GM20000 (cell line): Measurements from ENCODE around the gene KIAA1671.
"Not testable (repeated sequence)": the region's sequence is repeated elsewhere in the genome, so short reads cannot be mapped to it uniquely, and the experiment has no call there.

Experiments
- DNase-seq: peaks from one replicate; pipeline ENCODE4 v3.0.0; 2012; ENCODE audit warnings: low spot score
- CTCF ChIP-seq: IDR thresholded peaks from 2 replicates; pipeline ENCODE4 v1.5.1; 2012; ENCODE audit warnings: mild to moderate bottlenecking, control low read depth; ENCODE audit errors: extremely low read depth, missing control alignments

The KIAA1671 gene

GRCh38 chr22:25232301-25232700 is 279.8 kb downstream of the KIAA1671 start:
- TF ChIP-seq CTCF, result no peak
- no peak for DNase-seq

GRCh38 chr22:25233706-25234105 is 281.2 kb downstream of the KIAA1671 start:
- DNase-seq, result not testable (repeated sequence)

GRCh38 chr22:25235547-25236290 is 283.2 kb downstream of the KIAA1671 start:
- DNase-seq, result peak; percentile 96
- peak; percentile 78 for TF ChIP-seq CTCF

GRCh38 chr22:25236417-25236816 is 283.9 kb downstream of the KIAA1671 start:
- DNase-seq, result no peak
- no peak for TF ChIP-seq CTCF

- TF ChIP-seq CTCF, result no peak
- DNase-seq, result no peak
These were observed 285.0 kb downstream of the KIAA1671 start for GRCh38 chr22:25237503-25237902.

- DNase-seq, result not testable (repeated sequence)
These were observed 285.5 kb downstream of the KIAA1671 start for GRCh38 chr22:25238058-25238457.
